ENCODE results near the gene TCEAL1.

Gene TCEAL1

GRCh38 chrX:103616676-103617186 is 12.0 kb upstream of the TCEAL1 start:
- no peak overlapping the region for H3K4me3 ChIP-seq (ENCODE audit: low read depth, low read length)
- TF ChIP-seq CTCF (IDR thresholded peaks at IDR 0.05; ENCODE audit: borderline replicate concordance, insufficient read depth, low read depth, low read length), result no peak

- no peak for TF ChIP-seq CTCF (IDR thresholded peaks at IDR 0.05; ENCODE audit: borderline replicate concordance, insufficient read depth, low read depth, low read length)
Observed at GRCh38 chrX:103624111-103624510, 4.7 kb upstream of the TCEAL1 start.

GRCh38 chrX:103626855-103627254 is 1.9 kb upstream of the TCEAL1 start:
- H3K4me3 ChIP-seq (ENCODE audit: low read depth, low read length), result no peak overlapping the region
- TF ChIP-seq CTCF (IDR thresholded peaks at IDR 0.05; ENCODE audit: borderline replicate concordance, insufficient read depth, low read depth, low read length), result no peak

More at GRCh38 chrX:103624111-103624510, 4.7 kb upstream of the TCEAL1 start:
- no peak overlapping the region for H3K4me3 ChIP-seq (ENCODE audit: low read depth, low read length)

GRCh38 chrX:103629318-103630170 is 769 bp downstream of the TCEAL1 start:
- peak overlapping the region; percentile 66 for H3K4me3 ChIP-seq (ENCODE audit: low read depth, low read length)
- TF ChIP-seq CTCF (IDR thresholded peaks at IDR 0.05; ENCODE audit: borderline replicate concordance, insufficient read depth, low read depth, low read length), result peak; percentile 2; the same call in 1 of the 2 replicates

GRCh38 chrX:103630171-103630511 is 1.4 kb downstream of the TCEAL1 start:
- no peak for TF ChIP-seq CTCF (IDR thresholded peaks at IDR 0.05; ENCODE audit: borderline replicate concordance, insufficient read depth, low read depth, low read length)
- H3K4me3 ChIP-seq (ENCODE audit: low read depth, low read length), result peak overlapping the region; percentile 66

- no peak overlapping the region for H3K4me3 ChIP-seq (ENCODE audit: low read depth, low read length)
- no peak for TF ChIP-seq CTCF (IDR thresholded peaks at IDR 0.05; ENCODE audit: borderline replicate concordance, insufficient read depth, low read depth, low read length)
Observed at GRCh38 chrX:103631145-103631544, 2.4 kb downstream of the TCEAL1 start.

- no peak overlapping the region for H3K4me3 ChIP-seq (ENCODE audit: low read depth, low read length)
- no peak for TF ChIP-seq CTCF (IDR thresholded peaks at IDR 0.05; ENCODE audit: borderline replicate concordance, insufficient read depth, low read depth, low read length)
Observed at GRCh38 chrX:103635436-103635835, 6.7 kb downstream of the TCEAL1 start.
